ENCODE results near the gene FAM184B.

DNA sequence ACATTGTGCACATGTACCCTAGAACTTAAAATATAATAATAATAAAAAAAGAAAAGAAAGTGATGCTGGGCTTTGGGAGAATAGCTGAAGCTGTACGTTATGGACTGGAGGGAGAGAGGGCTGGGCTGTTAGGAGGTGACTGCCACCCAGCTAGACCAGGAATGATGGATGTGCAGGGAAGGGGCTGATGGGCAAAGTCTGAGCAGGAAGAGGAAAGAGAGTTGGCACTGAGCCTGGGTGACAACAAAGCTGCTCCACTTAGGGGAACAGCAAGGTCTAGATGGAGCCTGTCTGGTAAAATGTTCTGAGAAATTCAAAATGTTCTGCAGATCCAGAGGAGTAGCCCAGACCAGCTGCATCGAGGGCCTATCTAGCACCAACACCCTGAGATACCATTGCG lies 134.7 kb downstream of the FAM184B start:
- TF ChIP-seq POLR2A (IDR thresholded peaks at IDR 0.05), result no peak
- TF ChIP-seq, protein P1, sequence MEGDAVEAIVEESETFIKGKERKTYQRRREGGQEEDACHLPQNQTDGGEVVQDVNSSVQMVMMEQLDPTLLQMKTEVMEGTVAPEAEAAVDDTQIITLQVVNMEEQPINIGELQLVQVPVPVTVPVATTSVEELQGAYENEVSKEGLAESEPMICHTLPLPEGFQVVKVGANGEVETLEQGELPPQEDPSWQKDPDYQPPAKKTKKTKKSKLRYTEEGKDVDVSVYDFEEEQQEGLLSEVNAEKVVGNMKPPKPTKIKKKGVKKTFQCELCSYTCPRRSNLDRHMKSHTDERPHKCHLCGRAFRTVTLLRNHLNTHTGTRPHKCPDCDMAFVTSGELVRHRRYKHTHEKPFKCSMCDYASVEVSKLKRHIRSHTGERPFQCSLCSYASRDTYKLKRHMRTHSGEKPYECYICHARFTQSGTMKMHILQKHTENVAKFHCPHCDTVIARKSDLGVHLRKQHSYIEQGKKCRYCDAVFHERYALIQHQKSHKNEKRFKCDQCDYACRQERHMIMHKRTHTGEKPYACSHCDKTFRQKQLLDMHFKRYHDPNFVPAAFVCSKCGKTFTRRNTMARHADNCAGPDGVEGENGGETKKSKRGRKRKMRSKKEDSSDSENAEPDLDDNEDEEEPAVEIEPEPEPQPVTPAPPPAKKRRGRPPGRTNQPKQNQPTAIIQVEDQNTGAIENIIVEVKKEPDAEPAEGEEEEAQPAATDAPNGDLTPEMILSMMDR (IDR thresholded peaks at IDR 0.05 in 8 of 11, conservative IDR thresholded peaks at IDR 0.05 in 3 of 11), result no peak

All from spleen (tissue), 7 donors.